NCI-H774 (cell line): ENCODE data around the gene LILRA2.
"Not testable (repeated sequence)": the region's sequence is repeated elsewhere in the genome, so short reads cannot be mapped to it uniquely, and the experiment has no call there.

Experiments
- DNase-seq: peaks from one replicate; lab custom pipeline; 2025; lab: John Stamatoyannopoulos, UW

The LILRA2 gene

DNA sequence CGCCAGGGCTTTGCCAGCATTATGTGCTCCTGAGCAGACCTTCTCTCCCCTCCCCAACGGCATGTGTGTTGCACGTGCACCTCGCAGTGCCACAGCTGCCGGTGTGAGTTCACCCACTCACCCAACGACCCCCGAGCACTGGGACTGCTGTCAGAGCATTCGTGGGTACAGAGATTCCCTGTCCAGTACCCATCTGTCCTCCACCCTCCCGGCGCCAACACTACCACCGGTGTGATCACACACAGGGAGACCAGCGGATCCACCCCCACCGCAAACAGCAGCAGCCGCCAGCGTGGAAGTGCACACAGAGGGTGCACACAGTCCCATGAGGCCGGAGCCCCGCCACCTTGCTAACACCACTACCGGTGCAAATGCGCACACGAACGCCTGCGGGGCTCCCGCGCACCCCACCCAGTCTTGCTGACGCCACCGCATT is 35.8 kb downstream of the LILRA2 start:
- DNase-seq: no peak

DNA sequence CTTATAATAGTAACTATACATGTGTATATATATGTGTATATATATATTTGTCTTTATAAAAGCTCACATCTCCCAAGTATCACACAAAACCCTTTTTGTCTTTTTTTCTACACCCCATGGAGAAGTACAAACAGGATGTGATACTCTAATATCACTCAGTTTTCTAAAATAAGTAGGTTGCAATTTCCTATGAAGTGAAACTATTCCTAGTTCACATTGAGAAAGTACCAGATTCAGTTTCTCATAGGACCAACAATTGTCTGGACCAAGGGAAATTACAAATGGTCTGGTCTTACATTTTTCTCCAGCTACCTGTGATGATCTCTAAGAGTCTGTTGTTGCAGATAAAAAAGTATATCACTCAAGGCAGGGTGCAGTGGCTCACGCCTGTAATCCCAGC is 38.8 kb downstream of the LILRA2 start:
- no peak for DNase-seq

- DNase-seq: no peak
Measured at GRCh38 chr19:54614726-54615125, 41.1 kb downstream of the LILRA2 start.

DNA sequence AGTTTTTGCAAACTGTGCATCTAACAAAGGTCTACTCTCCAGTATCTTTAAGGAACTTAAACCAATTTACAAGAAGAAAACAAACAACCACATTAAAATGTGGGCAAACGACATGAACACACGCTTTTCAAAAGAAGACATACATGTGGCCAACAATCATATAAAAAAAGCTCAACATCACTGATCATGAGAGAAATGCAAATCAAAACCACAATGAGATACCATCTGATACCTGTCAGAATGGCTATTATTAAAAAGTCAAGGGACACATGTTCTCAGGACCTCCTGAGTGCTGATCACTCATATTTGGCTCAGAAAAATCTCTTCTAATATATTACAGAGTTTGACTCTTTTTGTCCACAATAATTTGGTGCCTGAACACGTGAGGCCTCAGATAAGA is 42.5 kb downstream of the LILRA2 start:
- no peak for DNase-seq

DNA sequence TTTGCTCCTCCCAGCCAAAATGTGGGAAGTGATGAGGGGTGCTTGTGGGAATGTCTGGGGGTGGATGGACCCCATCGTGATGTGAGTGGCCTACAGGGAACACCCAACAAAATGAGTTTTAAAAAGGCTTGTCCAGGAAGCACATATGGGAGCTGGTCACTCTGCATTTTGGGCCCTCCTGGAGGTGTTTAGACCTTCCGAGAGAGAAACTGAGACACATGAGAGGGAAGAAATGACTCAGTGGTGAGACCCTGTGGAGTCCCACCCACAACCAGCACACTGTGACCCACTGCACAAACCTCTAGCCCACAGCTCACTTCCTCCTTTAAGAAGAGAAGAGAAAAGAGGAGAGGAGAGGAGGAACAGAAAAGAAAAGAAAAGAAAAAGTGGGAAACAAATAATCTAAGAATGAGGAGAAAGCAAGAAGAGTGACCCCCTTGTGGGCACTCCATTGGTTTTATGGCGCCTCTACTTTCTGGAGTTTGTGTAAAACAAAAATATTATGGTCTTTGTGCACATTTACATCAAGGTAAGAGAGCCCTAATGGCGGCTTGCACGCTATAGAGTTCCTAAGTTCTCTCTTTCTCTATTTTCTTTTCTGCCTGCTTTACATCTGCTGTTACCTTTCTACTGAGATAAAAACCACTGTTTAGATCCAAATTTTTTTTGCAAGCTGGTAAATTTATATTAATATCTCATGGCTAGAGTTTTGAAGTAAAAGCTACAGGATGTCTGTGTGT is 43.4 kb downstream of the LILRA2 start:
- no peak for DNase-seq

- DNase-seq: no peak
Measured at GRCh38 chr19:54620464-54620863, 46.9 kb downstream of the LILRA2 start.

GRCh38 chr19:54622431-54622830 is 48.8 kb downstream of the LILRA2 start:
- no peak for DNase-seq

- DNase-seq: not testable (repeated sequence)
Measured at GRCh38 chr19:54624234-54624633, 50.6 kb downstream of the LILRA2 start.

DNA sequence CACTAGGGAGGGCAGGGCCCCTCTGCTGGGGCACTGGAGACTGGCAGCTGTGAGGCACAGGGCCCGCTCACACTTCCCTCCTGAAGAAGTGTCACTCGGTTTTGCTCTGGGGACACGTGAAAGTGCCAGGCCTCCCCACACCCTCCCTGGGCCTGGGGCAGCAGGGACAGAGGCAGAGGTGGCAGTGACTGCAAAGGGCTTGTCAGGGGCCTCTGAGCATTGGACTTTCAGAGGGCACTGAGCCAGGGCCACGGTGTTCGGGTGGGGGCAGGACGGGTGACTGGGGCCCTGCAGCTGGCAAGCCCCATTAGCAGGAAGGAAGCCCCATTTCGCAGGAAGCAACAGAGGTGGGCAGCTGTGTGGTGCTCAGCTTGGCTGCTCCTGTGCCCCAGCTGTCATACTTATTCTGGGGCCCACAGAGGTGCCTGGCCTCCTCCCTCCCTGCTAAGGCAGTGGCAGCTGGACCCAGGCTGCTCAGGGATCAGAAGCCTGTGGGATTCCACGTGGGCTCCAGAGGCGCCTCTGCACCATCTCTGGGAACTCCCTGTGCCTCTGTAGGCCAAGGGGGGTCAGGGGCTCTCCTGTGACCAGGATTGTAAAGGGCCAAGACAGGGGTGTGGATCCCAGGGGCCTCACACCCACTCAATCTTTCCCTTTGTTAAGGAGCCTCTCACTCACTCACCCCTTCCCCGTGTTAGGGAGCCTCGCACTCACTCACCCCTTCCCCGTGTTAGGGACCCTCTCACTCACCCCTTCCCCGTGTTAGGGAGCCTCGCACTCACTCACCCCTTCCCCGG is 51.5 kb downstream of the LILRA2 start:
- DNase-seq: not testable (repeated sequence)

- DNase-seq: no peak
Measured at GRCh38 chr19:54626757-54627156, 53.2 kb downstream of the LILRA2 start.

- not testable (repeated sequence) for DNase-seq
Measured at GRCh38 chr19:54627912-54628311, 54.3 kb downstream of the LILRA2 start.

DNA sequence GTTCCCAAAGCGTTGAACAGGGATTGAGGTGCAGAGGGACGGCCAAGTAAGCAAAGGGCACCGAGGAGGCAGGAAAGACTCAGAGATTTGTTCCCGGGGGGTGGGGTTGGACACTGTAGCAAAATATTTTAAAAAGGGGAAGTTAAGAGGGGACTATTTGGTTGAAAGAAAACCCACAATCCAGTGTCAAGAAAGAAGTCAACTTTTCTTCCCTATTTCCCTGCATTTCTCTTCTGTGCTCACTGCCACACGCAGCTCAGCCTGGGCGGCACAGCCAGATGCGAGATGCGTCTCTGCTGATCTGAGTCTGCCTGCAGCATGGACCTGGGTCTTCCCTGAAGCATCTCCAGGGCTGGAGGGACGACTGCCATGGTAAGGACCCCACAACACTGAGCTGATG is 56.7 kb downstream of the LILRA2 start, which contains the start of gene LILRB1:
Gene LILRB1, plus strand, starts transcription at position 223 of the 400 bp plus-strand sequence. CDS start 590 bp downstream, outside the sequence.
- not testable (repeated sequence) for DNase-seq

- no peak for DNase-seq
Measured at GRCh38 chr19:54630782-54631181, 57.2 kb downstream of the LILRA2 start.

- DNase-seq: not testable (repeated sequence)
Measured at GRCh38 chr19:54631489-54632337, 58.1 kb downstream of the LILRA2 start.

- not testable (repeated sequence) for DNase-seq
Measured at GRCh38 chr19:54632517-54632916, 58.9 kb downstream of the LILRA2 start.

DNA sequence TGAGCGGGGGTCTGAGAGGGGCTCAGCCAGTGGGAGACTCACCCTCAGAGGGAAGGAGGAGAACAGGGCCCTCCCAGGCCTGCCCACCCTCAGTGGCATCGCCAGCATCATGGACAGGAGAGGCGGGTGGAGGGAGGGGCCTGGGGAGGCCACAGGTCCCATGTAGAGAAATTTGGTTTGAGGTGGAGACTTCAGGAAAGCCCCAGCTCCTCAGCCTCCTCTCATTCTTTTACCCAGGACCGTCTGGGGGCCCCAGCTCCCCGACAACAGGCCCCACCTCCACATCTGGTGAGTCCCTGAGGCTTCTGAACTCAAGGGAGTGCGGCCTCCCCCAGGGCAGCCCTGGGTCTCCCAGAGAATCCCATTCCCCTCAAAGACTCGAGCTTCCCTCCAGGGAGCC is 59.8 kb downstream of the LILRA2 start:
- DNase-seq: no peak

DNA sequence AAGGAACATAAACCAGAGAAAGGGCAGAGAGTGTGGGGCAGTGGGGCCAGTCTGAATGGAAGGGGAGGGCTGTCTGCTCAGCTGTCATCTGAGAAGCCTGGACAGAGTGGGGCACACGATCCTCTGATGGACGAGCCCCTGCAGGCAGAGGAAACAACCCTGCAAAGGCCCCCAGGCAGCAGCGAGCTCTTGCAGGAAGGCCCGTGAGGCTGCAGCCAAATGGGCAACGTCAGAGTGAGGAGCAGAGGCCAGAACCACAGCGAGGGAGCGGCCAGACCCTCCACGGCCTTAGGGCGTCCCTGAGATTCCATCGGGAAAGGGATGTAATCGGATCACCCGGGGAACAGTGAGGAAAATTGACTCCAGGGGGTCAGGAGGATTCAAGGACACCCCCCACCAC is 62.5 kb downstream of the LILRA2 start:
- DNase-seq: not testable (repeated sequence)

DNA sequence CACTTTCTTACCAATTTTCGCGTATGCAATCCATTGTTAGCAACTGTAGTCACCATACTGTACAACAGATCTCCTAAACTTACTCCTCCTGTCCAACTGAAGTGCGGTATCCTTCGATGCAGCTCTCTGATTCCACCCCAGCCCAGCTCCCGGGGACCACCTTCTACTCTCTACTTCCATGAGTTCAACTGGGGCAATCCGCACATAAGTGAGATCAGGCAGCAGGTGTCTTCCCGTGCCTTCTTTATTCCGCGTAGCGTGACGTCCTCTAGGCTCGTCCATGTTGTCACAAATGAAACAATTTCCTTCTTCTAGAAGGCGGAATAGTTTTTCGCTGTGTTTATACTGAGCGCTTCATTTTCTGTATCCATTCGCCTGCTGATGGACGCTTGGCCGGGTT is 65.1 kb downstream of the LILRA2 start:
- no peak for DNase-seq
